ENCODE measurements around the gene CNOT11.
A peak's percentile ranks its signal among the peaks of the same experiment; 100 is the strongest.
"Not testable (repeated sequence)": the region's sequence is repeated elsewhere in the genome, so short reads cannot be mapped to it uniquely, and the experiment has no call there.

The CNOT11 gene

GRCh38 chr2:101252408-101253012 lies at the start of gene CNOT11:
TSS of gene CNOT11 (plus strand) at chr2:101252886. CDS start at chr2:101252965, 79 bp downstream.
- peak; percentile 92 for DNase-seq (ENCODE audit: low spot score)

- DNase-seq (ENCODE audit: low spot score) = no peak
Measured at GRCh38 chr2:101204400-101205115, 48.1 kb upstream of the CNOT11 start.

GRCh38 chr2:101205521-101206479 lies 46.9 kb upstream of the CNOT11 start:
- DNase-seq (ENCODE audit: low spot score) = peak; percentile 73

GRCh38 chr2:101208830-101209229 lies 43.9 kb upstream of the CNOT11 start:
- no peak for DNase-seq (ENCODE audit: low spot score)

- DNase-seq (ENCODE audit: low spot score) = no peak
Measured at GRCh38 chr2:101219246-101219645, 33.4 kb upstream of the CNOT11 start.

- not testable (repeated sequence) for DNase-seq (ENCODE audit: low spot score)
Measured at GRCh38 chr2:101220091-101220490, 32.6 kb upstream of the CNOT11 start.

- no peak for DNase-seq (ENCODE audit: low spot score)
Measured at GRCh38 chr2:101223814-101224231, 28.9 kb upstream of the CNOT11 start.

- DNase-seq (ENCODE audit: low spot score) = no peak
Measured at GRCh38 chr2:101230541-101231001, 22.1 kb upstream of the CNOT11 start.

GRCh38 chr2:101231240-101231639 lies 21.4 kb upstream of the CNOT11 start:
- no peak for DNase-seq (ENCODE audit: low spot score)

- DNase-seq (ENCODE audit: low spot score) = no peak
Measured at GRCh38 chr2:101231937-101232730, 20.6 kb upstream of the CNOT11 start.

- DNase-seq (ENCODE audit: low spot score) = no peak
Measured at GRCh38 chr2:101232770-101233169, 19.9 kb upstream of the CNOT11 start.

GRCh38 chr2:101234169-101234938 lies 18.3 kb upstream of the CNOT11 start:
- no peak for DNase-seq (ENCODE audit: low spot score)

- DNase-seq (ENCODE audit: low spot score) = not testable (repeated sequence)
Measured at GRCh38 chr2:101235956-101236355, 16.7 kb upstream of the CNOT11 start.

- not testable (repeated sequence) for DNase-seq (ENCODE audit: low spot score)
Measured at GRCh38 chr2:101237944-101238343, 14.7 kb upstream of the CNOT11 start.

GRCh38 chr2:101238930-101239759 lies 13.5 kb upstream of the CNOT11 start:
- no peak for DNase-seq (ENCODE audit: low spot score)

- DNase-seq (ENCODE audit: low spot score) = not testable (repeated sequence)
Measured at GRCh38 chr2:101239760-101240118, 12.9 kb upstream of the CNOT11 start.

GRCh38 chr2:101240694-101241093 lies 12.0 kb upstream of the CNOT11 start:
- DNase-seq (ENCODE audit: low spot score) = not testable (repeated sequence)

- no peak for DNase-seq (ENCODE audit: low spot score)
Measured at GRCh38 chr2:101241158-101241557, 11.5 kb upstream of the CNOT11 start.

- DNase-seq (ENCODE audit: low spot score) = not testable (repeated sequence)
Measured at GRCh38 chr2:101244373-101244772, 8.3 kb upstream of the CNOT11 start.

- not testable (repeated sequence) for DNase-seq (ENCODE audit: low spot score)
Measured at GRCh38 chr2:101244899-101245298, 7.8 kb upstream of the CNOT11 start.

Data from iPS-NIHi11 (cell line).